ENCODE measurements around the gene DIRAS2.

DNA sequence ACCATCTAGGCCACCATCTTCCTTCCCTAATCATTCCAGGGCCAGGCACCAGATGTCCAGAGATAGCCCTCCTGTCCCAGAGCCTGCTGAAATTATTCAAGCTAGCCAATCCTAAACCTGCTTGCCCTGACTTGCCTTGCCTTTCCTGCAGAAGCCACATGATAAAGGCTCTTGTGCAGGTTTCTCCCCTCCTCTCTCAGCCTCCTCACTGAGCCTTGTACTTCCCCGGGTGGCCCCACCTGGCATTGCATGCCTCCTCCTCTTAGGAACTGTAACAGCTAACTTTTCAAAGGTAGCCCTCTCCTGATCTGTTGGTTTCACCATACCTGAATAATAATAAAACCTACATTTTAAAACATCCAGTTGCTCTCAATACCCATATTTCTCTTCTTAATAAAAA, 42.6 kb downstream of the DIRAS2 start:
- TF ChIP-seq EZH2 (IDR thresholded peaks at IDR 0.05; ENCODE audit: borderline replicate concordance) (no peak), CTCF (IDR thresholded peaks at IDR 0.05; ENCODE audit: poor library complexity) (no peak), EZH2phosphoT487 (IDR thresholded peaks at IDR 0.05; ENCODE audit: low read depth, severe bottlenecking, unreplicated experiment) (no peak)
